COLO668 (cell line): ENCODE measurements around the gene C19orf44.
"Not testable (repeated sequence)": the region's sequence is repeated elsewhere in the genome, so short reads cannot be mapped to it uniquely, and the experiment has no call there.

Experiments used
- DNase-seq: peaks from one replicate; lab custom pipeline; 2025; ENCODE audit not compliant: unreplicated experiment; lab: John Stamatoyannopoulos, UW

The C19orf44 gene

GRCh38 chr19:16466802-16467427 lies 29.3 kb upstream of the C19orf44 start:
- not testable (repeated sequence) for DNase-seq

- DNase-seq = no peak
Observed at GRCh38 chr19:16467581-16467980, 28.6 kb upstream of the C19orf44 start.

GRCh38 chr19:16470541-16470910 lies 25.7 kb upstream of the C19orf44 start:
- DNase-seq = no peak

- peak; percentile 32 for DNase-seq
Observed at GRCh38 chr19:16470911-16471811, 25.0 kb upstream of the C19orf44 start.

- DNase-seq = not testable (repeated sequence)
Observed at GRCh38 chr19:16472559-16472899, 23.7 kb upstream of the C19orf44 start.

GRCh38 chr19:16472992-16473391 lies 23.2 kb upstream of the C19orf44 start:
- DNase-seq = no peak

GRCh38 chr19:16473875-16474392 lies 22.3 kb upstream of the C19orf44 start:
- DNase-seq = no peak

GRCh38 chr19:16476401-16476800 lies 19.8 kb upstream of the C19orf44 start:
- DNase-seq = no peak

GRCh38 chr19:16477311-16477710 lies 18.9 kb upstream of the C19orf44 start:
- no peak for DNase-seq

- no peak for DNase-seq
Observed at GRCh38 chr19:16482745-16483144, 13.4 kb upstream of the C19orf44 start.

- DNase-seq = not testable (repeated sequence)
Observed at GRCh38 chr19:16486476-16486875, 9.7 kb upstream of the C19orf44 start.

- peak; percentile 16 for DNase-seq
Observed at GRCh38 chr19:16496613-16496983, 404 bp downstream of the C19orf44 start.

GRCh38 chr19:16497042-16497441 lies 848 bp downstream of the C19orf44 start:
- DNase-seq = no peak

GRCh38 chr19:16497837-16498236 lies 1.6 kb downstream of the C19orf44 start:
- no peak for DNase-seq

GRCh38 chr19:16504271-16504670 lies 8.1 kb downstream of the C19orf44 start:
- DNase-seq = no peak

GRCh38 chr19:16506161-16506560 lies 10.0 kb downstream of the C19orf44 start:
- DNase-seq = not testable (repeated sequence)

- DNase-seq = no peak
Observed at GRCh38 chr19:16506961-16507360, 10.8 kb downstream of the C19orf44 start.

GRCh38 chr19:16508546-16508945 lies 12.4 kb downstream of the C19orf44 start:
- no peak for DNase-seq

- no peak for DNase-seq
Observed at GRCh38 chr19:16509141-16510061, 13.2 kb downstream of the C19orf44 start.

GRCh38 chr19:16512611-16513010 lies 16.4 kb downstream of the C19orf44 start:
- DNase-seq = not testable (repeated sequence)

GRCh38 chr19:16514383-16515019 lies 18.3 kb downstream of the C19orf44 start:
- peak; percentile 8 for DNase-seq
